ENCODE data around the gene AFG3L2. TPM values are rescaled to one million over a fixed set of nuclear protein-coding genes. Genes with fewer than 3 reads are reported as not detected.
"Not testable (repeated sequence)": the region's sequence is repeated elsewhere in the genome, so short reads cannot be mapped to it uniquely, and the experiment has no call there.

AFG3L2 gene
- total and polyA plus RNA-seq, 7 donors: 88.8 to 163 (median 106) TPM

DNA sequence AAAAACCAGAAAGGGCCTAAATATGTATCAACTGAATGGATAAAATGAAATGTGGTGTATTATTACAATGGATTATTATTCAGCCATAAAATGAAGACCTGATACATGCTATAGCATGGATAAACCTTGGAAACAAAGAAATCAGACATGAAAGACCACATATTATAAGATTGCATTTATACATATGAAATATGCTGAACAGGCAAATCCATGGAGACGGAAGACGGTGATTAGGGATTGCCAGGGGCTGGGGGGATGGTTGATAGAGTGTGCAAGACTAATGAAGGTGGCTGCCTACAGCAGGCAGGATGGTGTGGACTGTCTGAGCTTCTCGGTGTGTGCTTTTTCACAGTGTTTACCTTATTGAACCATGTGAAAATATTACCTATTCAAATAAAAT lies 11.4 kb upstream of the AFG3L2 start:
- intact Hi-C loops (cut with DNase I): no loop called here
- H3K4me1 ChIP-seq: no peaks in the 10 kb centered on the region
- H3K9me3 ChIP-seq: no peaks in the 10 kb centered on the region
- H3K4me3 ChIP-seq: no peak overlapping the region
- ATAC-seq (no peak), DNase-seq (no peak)
- TF ChIP-seq, protein P1, sequence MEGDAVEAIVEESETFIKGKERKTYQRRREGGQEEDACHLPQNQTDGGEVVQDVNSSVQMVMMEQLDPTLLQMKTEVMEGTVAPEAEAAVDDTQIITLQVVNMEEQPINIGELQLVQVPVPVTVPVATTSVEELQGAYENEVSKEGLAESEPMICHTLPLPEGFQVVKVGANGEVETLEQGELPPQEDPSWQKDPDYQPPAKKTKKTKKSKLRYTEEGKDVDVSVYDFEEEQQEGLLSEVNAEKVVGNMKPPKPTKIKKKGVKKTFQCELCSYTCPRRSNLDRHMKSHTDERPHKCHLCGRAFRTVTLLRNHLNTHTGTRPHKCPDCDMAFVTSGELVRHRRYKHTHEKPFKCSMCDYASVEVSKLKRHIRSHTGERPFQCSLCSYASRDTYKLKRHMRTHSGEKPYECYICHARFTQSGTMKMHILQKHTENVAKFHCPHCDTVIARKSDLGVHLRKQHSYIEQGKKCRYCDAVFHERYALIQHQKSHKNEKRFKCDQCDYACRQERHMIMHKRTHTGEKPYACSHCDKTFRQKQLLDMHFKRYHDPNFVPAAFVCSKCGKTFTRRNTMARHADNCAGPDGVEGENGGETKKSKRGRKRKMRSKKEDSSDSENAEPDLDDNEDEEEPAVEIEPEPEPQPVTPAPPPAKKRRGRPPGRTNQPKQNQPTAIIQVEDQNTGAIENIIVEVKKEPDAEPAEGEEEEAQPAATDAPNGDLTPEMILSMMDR (IDR thresholded peaks at IDR 0.05): no peak
- no peaks in the 10 kb centered on the region for H3K36me3 ChIP-seq (ENCODE audit: insufficient read depth in 1 of 2, low read depth in 1 of 2)
- H3K27ac ChIP-seq: no peak overlapping the region
- H3K27me3 ChIP-seq (ENCODE audit: insufficient read depth in 3 of 3, low read length in 2 of 3): no peaks in the 10 kb centered on the region
- WGBS, 3 donors: 84 to 86% (median 85%) methylated on average over 3 of the region's 3 CpGs

GRCh38 chr18:12384261-12384660 lies 7.2 kb upstream of the AFG3L2 start:
- intact Hi-C loops (cut with DNase I): no loop called here
- no peaks in the 10 kb centered on the region for H3K36me3 ChIP-seq (ENCODE audit: insufficient read depth in 1 of 2, low read depth in 1 of 2)
- no peaks in the 10 kb centered on the region for H3K9me3 ChIP-seq
- WGBS, 3 donors: 83 to 93% (median 84%) methylated on average over 2 of the region's 2 CpGs
- TF ChIP-seq, protein P1 (IDR thresholded peaks at IDR 0.05): no peak
- DNase-seq (no peak), ATAC-seq (no peak)
- H3K4me3 ChIP-seq: no peak overlapping the region
- no peak overlapping the region for H3K27ac ChIP-seq
- H3K4me1 ChIP-seq: no peaks in the 10 kb centered on the region
- H3K27me3 ChIP-seq (ENCODE audit: insufficient read depth in 3 of 3, low read length in 2 of 3): no peaks in the 10 kb centered on the region

DNA sequence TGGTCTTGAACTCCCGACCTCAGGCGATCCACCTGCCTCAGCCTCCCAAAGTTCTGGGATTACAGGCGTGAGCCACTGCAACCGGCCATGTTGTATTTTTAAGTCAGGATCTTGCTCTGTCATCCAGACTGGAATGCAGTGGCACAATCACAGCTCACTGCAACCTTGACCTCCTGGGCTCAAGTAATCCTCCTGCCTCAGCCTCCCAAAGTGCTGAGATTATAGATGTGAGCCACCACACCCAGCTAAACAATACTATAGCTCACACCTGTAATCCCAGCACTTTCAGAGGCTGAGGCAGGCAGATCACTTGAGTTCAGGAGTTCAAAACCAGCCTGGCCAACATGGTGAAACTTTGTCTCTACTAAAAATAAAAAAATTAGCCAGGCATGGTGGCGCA lies 6.7 kb upstream of the AFG3L2 start:
- H3K4me1 ChIP-seq; H3K27me3 ChIP-seq (ENCODE audit: insufficient read depth in 3 of 3, low read length in 2 of 3); H3K36me3 ChIP-seq (ENCODE audit: insufficient read depth in 1 of 2, low read depth in 1 of 2); ATAC-seq; DNase-seq; H3K4me3 ChIP-seq; H3K27ac ChIP-seq; intact Hi-C loops (cut with DNase I); H3K9me3 ChIP-seq: not testable (repeated sequence)
- 76 to 93% (median 91%) methylated on average over 5 of the region's 5 CpGs for WGBS, 3 donors

- H3K27me3 ChIP-seq (ENCODE audit: insufficient read depth in 3 of 3, low read length in 2 of 3); intact Hi-C loops (cut with DNase I); H3K4me1 ChIP-seq; H3K27ac ChIP-seq; DNase-seq; H3K4me3 ChIP-seq; H3K36me3 ChIP-seq (ENCODE audit: insufficient read depth in 1 of 2, low read depth in 1 of 2); H3K9me3 ChIP-seq; ATAC-seq: not testable (repeated sequence)
- 87 to 96% (median 94%) methylated on average over 7 of the region's 7 CpGs for WGBS, 3 donors
Measured at GRCh38 chr18:12382221-12382814, 5.3 kb upstream of the AFG3L2 start.

- H3K36me3 ChIP-seq (ENCODE audit: insufficient read depth in 1 of 2, low read depth in 1 of 2); H3K27me3 ChIP-seq (ENCODE audit: insufficient read depth in 3 of 3, low read length in 2 of 3); DNase-seq; H3K9me3 ChIP-seq; ATAC-seq: not testable (repeated sequence)
- Histone ChIP-seq H3K27ac (peak overlapping the region; percentile 99), H3K4me1 (peaks cover 31% of the 10 kb centered on the region), H3K4me3 (peak overlapping the region; percentile 85)
- 63 to 71% (median 71%) methylated on average over 5 of the region's 5 CpGs for whole genome bisulfite sequencing, 3 donors
- intact Hi-C loops (cut with DNase I): loop anchor here in 1 of 2 donors (5.0 kb wide), 1 partner anchor 41 kb away; no protein-coding TSS in a partner anchor
Measured at GRCh38 chr18:12378198-12378558, 1.2 kb upstream of the AFG3L2 start.

DNA sequence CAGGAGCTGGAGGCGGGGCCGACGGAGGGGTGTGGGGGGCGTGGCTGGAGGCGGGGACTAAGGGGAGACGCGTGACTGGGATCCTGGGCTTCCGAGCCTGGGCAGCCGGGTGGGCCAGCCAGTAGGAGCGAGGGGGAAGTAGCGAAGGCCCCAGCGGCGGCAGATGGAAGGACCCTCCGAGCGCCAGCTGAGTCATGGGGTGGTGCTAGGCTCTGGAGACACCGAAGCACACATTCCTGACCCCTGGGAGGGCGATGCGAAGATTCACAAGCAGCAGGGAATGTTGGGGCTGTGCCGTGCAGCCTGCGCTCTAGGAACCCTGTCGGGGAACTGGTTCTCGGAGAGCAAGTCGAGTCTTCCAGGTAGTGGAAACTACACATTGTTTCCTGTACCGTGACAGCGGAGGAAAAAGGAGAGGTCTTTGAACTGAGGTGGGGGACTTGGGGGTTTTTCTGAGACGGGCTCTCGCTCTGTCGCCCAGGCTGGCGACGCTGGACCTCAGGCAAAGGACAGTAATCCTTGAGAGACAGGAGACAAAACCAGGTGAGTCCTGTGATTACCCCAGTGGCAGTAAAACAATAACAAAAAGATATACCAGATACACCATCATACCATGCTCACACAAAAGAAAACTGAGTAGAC lies 650 bp upstream of the AFG3L2 start:
- peak overlapping the region; percentile 85 for H3K4me3 ChIP-seq
- peak overlapping the region; percentile 99 for H3K27ac ChIP-seq
- no peaks in the 10 kb centered on the region for H3K9me3 ChIP-seq
- intact Hi-C loops (cut with DNase I): loop anchor here in 1 of 2 donors (5.0 kb wide), 1 partner anchor 40 kb away; no protein-coding TSS in a partner anchor
- TF ChIP-seq, protein P1 (IDR thresholded peaks at IDR 0.05): peak; percentile 19
- H3K4me1 ChIP-seq: peaks cover 36% of the 10 kb centered on the region
- DNase-seq (no peak), ATAC-seq (no peak)
- no peaks in the 10 kb centered on the region for H3K36me3 ChIP-seq (ENCODE audit: insufficient read depth in 1 of 2, low read depth in 1 of 2)
- no peaks in the 10 kb centered on the region for H3K27me3 ChIP-seq (ENCODE audit: insufficient read depth in 3 of 3, low read length in 2 of 3)
- 1 to 6% (median 2%) methylated on average over 23 to 30 of the region's 30 CpGs for whole genome bisulfite sequencing, 3 donors
